HEK293 (cell line): Measurements from ENCODE around the gene UVSSA.

Source experiments
- HOXD13 ChIP-seq: sonication (generic); formaldehyde crosslinking; IDR thresholded peaks from 2 replicates; pipeline ENCODE4 v1.8.0; 2022; ENCODE audit warnings: missing genetic modification reagents, borderline replicate concordance
- ZFHX2 ChIP-seq: fragments of 450-650 bp; formaldehyde crosslinking; conservative IDR thresholded peaks from 2 replicates; pipeline ENCODE4 v1.5.1; 2016; ENCODE audit warnings: missing biosample characterization, missing genetic modification characterization
- ZNF175 ChIP-seq: fragments of 450-650 bp; formaldehyde crosslinking; IDR thresholded peaks from 2 replicates; pipeline ENCODE4 v1.5.1; 2016; ENCODE audit warnings: missing biosample characterization, missing genetic modification characterization
- ZNF473 ChIP-seq: fragments of 450-650 bp; formaldehyde crosslinking; IDR thresholded peaks from 2 replicates; pipeline ENCODE4 v1.5.1; 2017; ENCODE audit warnings: missing biosample characterization, missing genetic modification characterization
- ZNF629 ChIP-seq: fragments of 450-650 bp; formaldehyde crosslinking; IDR thresholded peaks from 2 replicates; pipeline ENCODE4 v1.5.1; 2017; ENCODE audit warnings: missing biosample characterization, missing genetic modification characterization
- ZNF785 ChIP-seq: fragments of 450-650 bp; formaldehyde crosslinking; IDR thresholded peaks from 2 replicates; pipeline ENCODE4 v1.5.1; 2016; ENCODE audit warnings: missing biosample characterization, missing genetic modification characterization
- TF ChIP-seq, protein P1 (sequence below): fragments of 450-650 bp; formaldehyde crosslinking; IDR thresholded peaks from 2 replicates; pipeline ENCODE4 v1.5.1; 2016; ENCODE audit warnings: missing biosample characterization, missing genetic modification characterization
- TF ChIP-seq, protein P2 (sequence below): fragments of 450-650 bp; formaldehyde crosslinking; IDR thresholded peaks from 2 replicates; pipeline ENCODE4 v1.5.1; 2016; ENCODE audit warnings: missing biosample characterization, missing genetic modification characterization, borderline replicate concordance
- TF ChIP-seq, protein P3 (sequence below): fragments of 450-650 bp; formaldehyde crosslinking; IDR thresholded peaks from 2 replicates; pipeline ENCODE4 v1.5.1; 2016; ENCODE audit warnings: missing biosample characterization, missing genetic modification characterization, low read depth
- TF ChIP-seq, protein P4 (sequence below): fragments of 450-650 bp; formaldehyde crosslinking; IDR thresholded peaks from 2 replicates; pipeline ENCODE4 v1.5.0; 2017; ENCODE audit warnings: missing biosample characterization, missing genetic modification characterization, borderline replicate concordance
- TF ChIP-seq, protein P5 (sequence below): fragments of 450-650 bp; formaldehyde crosslinking; IDR thresholded peaks from 2 replicates; pipeline ENCODE4 v1.5.1; 2016; ENCODE audit warnings: missing biosample characterization, missing genetic modification characterization
- TF ChIP-seq, protein P6 (sequence below): fragments of 450-650 bp; formaldehyde crosslinking; IDR thresholded peaks from 2 replicates; pipeline ENCODE4 v1.5.1; 2016; ENCODE audit warnings: missing biosample characterization, missing genetic modification characterization

DNA sequence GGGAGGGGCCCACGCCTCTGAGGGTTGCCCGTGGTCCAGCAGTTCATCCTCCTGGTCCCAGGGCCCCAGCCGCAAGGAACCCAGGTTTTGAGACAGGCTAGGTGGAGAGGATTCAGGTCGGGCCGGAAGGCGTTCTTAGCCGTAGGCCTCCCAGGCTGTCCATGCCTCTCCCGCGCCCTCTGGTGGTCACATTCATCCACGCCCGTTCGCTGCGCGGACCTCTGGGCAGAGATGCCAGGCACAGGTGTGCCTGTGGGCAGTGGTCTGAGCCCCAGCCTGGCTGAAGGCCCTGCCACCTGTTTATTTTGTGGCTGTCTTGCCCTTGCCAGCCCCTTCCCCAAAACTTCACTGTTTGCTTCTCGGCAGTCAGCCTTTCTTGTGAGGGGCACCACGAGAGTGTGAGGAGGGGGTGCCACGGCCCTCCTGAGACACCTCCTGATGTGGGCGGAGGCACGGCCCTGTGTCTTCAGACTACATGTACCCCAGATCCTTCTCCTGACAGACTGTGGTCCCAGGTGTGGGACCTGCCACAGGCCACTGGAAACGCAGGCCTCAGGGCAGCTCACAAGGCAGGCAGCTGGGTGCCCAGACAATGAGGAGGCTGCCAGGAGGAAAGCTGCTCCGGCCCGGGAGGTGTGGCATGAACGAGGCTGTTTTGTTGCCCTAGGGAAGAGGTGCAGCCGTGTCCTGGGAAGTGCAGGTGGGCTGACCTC, 5.0 kb downstream of the UVSSA start:
- TF ChIP-seq ZNF785 (tag by site-specific recombination): no peak
- TF ChIP-seq, protein P1, sequence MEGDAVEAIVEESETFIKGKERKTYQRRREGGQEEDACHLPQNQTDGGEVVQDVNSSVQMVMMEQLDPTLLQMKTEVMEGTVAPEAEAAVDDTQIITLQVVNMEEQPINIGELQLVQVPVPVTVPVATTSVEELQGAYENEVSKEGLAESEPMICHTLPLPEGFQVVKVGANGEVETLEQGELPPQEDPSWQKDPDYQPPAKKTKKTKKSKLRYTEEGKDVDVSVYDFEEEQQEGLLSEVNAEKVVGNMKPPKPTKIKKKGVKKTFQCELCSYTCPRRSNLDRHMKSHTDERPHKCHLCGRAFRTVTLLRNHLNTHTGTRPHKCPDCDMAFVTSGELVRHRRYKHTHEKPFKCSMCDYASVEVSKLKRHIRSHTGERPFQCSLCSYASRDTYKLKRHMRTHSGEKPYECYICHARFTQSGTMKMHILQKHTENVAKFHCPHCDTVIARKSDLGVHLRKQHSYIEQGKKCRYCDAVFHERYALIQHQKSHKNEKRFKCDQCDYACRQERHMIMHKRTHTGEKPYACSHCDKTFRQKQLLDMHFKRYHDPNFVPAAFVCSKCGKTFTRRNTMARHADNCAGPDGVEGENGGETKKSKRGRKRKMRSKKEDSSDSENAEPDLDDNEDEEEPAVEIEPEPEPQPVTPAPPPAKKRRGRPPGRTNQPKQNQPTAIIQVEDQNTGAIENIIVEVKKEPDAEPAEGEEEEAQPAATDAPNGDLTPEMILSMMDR (tag by site-specific recombination): peak; percentile 74
- TF ChIP-seq, protein P2, sequence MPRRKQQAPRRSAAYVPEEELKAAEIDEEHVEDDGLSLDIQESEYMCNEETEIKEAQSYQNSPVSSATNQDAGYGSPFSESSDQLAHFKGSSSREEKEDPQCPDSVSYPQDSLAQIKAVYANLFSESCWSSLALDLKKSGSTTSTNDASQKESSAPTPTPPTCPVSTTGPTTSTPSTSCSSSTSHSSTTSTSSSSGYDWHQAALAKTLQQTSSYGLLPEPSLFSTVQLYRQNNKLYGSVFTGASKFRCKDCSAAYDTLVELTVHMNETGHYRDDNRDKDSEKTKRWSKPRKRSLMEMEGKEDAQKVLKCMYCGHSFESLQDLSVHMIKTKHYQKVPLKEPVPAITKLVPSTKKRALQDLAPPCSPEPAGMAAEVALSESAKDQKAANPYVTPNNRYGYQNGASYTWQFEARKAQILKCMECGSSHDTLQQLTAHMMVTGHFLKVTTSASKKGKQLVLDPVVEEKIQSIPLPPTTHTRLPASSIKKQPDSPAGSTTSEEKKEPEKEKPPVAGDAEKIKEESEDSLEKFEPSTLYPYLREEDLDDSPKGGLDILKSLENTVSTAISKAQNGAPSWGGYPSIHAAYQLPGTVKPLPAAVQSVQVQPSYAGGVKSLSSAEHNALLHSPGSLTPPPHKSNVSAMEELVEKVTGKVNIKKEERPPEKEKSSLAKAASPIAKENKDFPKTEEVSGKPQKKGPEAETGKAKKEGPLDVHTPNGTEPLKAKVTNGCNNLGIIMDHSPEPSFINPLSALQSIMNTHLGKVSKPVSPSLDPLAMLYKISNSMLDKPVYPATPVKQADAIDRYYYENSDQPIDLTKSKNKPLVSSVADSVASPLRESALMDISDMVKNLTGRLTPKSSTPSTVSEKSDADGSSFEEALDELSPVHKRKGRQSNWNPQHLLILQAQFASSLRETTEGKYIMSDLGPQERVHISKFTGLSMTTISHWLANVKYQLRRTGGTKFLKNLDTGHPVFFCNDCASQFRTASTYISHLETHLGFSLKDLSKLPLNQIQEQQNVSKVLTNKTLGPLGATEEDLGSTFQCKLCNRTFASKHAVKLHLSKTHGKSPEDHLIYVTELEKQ (tag by site-specific recombination): no peak
- TF ChIP-seq, protein P3, sequence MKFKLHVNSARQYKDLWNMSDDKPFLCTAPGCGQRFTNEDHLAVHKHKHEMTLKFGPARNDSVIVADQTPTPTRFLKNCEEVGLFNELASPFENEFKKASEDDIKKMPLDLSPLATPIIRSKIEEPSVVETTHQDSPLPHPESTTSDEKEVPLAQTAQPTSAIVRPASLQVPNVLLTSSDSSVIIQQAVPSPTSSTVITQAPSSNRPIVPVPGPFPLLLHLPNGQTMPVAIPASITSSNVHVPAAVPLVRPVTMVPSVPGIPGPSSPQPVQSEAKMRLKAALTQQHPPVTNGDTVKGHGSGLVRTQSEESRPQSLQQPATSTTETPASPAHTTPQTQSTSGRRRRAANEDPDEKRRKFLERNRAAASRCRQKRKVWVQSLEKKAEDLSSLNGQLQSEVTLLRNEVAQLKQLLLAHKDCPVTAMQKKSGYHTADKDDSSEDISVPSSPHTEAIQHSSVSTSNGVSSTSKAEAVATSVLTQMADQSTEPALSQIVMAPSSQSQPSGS: no peak
- TF ChIP-seq, protein P4, sequence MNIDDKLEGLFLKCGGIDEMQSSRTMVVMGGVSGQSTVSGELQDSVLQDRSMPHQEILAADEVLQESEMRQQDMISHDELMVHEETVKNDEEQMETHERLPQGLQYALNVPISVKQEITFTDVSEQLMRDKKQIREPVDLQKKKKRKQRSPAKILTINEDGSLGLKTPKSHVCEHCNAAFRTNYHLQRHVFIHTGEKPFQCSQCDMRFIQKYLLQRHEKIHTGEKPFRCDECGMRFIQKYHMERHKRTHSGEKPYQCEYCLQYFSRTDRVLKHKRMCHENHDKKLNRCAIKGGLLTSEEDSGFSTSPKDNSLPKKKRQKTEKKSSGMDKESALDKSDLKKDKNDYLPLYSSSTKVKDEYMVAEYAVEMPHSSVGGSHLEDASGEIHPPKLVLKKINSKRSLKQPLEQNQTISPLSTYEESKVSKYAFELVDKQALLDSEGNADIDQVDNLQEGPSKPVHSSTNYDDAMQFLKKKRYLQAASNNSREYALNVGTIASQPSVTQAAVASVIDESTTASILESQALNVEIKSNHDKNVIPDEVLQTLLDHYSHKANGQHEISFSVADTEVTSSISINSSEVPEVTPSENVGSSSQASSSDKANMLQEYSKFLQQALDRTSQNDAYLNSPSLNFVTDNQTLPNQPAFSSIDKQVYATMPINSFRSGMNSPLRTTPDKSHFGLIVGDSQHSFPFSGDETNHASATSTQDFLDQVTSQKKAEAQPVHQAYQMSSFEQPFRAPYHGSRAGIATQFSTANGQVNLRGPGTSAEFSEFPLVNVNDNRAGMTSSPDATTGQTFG (tag by site-specific recombination): no peak
- TF ChIP-seq HOXD13 (CRISPR knock-in tag): no peak
- TF ChIP-seq ZNF473: no peak
- no peak for TF ChIP-seq ZNF175
- no peak for TF ChIP-seq ZNF629 (tag by site-specific recombination)
- TF ChIP-seq, protein P5, sequence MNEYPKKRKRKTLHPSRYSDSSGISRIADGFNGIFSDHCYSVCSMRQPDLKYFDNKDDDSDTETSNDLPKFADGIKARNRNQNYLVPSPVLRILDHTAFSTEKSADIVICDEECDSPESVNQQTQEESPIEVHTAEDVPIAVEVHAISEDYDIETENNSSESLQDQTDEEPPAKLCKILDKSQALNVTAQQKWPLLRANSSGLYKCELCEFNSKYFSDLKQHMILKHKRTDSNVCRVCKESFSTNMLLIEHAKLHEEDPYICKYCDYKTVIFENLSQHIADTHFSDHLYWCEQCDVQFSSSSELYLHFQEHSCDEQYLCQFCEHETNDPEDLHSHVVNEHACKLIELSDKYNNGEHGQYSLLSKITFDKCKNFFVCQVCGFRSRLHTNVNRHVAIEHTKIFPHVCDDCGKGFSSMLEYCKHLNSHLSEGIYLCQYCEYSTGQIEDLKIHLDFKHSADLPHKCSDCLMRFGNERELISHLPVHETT (tag by site-specific recombination): no peak
- TF ChIP-seq ZFHX2 (tag by site-specific recombination): no peak
- TF ChIP-seq, protein P6, sequence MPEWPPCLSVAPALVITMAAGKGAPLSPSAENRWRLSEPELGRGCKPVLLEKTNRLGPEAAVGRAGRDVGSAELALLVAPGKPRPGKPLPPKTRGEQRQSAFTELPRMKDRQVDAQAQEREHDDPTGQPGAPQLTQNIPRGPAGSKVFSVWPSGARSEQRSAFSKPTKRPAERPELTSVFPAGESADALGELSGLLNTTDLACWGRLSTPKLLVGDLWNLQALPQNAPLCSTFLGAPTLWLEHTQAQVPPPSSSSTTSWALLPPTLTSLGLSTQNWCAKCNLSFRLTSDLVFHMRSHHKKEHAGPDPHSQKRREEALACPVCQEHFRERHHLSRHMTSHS (tag by site-specific recombination): no peak
